Measurements from ENCODE around the gene GDI1.

The GDI1 gene

DNA sequence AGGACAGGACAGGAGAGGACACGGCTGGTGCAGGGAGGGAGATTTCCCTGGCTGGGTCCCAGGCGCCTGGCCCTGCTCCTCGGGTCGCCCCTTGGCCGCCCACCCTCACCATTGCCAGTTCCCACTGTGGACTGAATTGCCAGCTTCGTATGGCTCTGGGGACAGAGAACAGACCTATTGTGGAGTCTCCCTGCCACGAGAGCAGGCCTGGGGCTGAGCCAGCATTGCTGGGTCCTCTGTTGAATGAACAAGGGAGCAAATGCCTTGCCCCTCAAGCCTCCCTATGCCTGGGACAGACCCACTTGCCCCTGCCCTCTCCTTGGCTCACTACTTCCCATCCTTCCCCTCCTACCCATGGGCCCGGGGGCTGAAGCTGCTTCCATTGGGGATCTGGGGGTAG is 25.4 kb downstream of the GDI1 start:
- peaks cover 12 to 22% (median 14%) of the 10 kb centered on the region in 10 experiments; a peak in 19 of 20 replicates for H3K4me1 ChIP-seq
- peaks cover 42 to 83% (median 71%) of the 10 kb centered on the region in 11 experiments; a peak in 21 of 22 replicates for H4K20me1 ChIP-seq
- no peak for TF ChIP-seq Cebpa-rat (IDR thresholded peaks at IDR 0.05)
- no peak overlapping the region for H3K4me3 ChIP-seq
- no peak overlapping the region; a peak in 1 of 22 replicates for H3K9ac ChIP-seq
- peaks cover 0 to 49% (median 29%) of the 10 kb centered on the region in 11 experiments; a peak in 13 of 22 replicates for H3K9me3 ChIP-seq (replicated peaks in 1 of 11)
- H3K27me3 ChIP-seq = peaks cover 0 to 23% (median 0%) of the 10 kb centered on the region in 11 experiments; a peak in 5 of 22 replicates
- H3K36me3 ChIP-seq = peaks cover 41 to 70% (median 64%) of the 10 kb centered on the region in 11 experiments
- H3K27ac ChIP-seq = no peak overlapping the region
- no peak overlapping the region for H3K4me2 ChIP-seq

DNA sequence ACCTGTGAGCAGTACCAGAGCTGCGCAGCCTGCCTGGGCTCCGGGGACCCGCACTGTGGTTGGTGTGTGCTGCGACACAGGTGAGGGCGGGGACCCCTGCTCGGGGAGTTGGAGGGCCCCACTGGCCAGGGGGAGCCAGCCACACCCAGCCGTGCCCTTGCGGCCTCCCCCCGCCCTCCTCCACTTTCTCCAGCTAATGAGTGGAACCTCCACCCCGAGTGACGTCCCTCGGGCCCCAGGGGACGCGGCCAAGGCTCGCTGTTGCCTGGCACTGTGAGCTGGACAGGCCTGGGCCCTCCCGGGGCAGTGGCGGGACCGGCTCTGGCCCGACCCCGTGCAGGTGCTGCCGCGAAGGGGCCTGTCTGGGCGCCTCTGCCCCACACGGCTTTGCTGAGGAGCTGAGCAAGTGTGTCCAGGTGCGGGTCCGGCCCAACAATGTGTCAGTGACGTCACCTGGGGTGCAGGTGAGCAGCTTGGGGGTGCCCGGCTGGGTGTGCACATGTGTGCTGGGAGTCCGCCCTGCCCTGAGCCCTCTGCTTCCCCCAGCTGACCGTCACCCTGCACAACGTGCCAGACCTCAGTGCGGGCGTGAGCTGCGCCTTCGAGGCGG is 26.8 kb downstream of the GDI1 start:
- H3K9ac ChIP-seq = no peak overlapping the region
- no peak overlapping the region for H3K4me3 ChIP-seq
- TF ChIP-seq Cebpa-rat (IDR thresholded peaks at IDR 0.05) = no peak
- H3K4me2 ChIP-seq = no peak overlapping the region
- H3K27ac ChIP-seq = no peak overlapping the region
- peaks cover 43 to 83% (median 77%) of the 10 kb centered on the region in 11 experiments for H3K36me3 ChIP-seq
- H3K4me1 ChIP-seq = peaks cover 12 to 22% (median 14%) of the 10 kb centered on the region in 10 experiments; a peak in 19 of 20 replicates
- H4K20me1 ChIP-seq = peaks cover 37 to 91% (median 69%) of the 10 kb centered on the region in 11 experiments; a peak in 21 of 22 replicates
- peaks cover 0 to 23% (median 0%) of the 10 kb centered on the region in 11 experiments; a peak in 5 of 22 replicates for H3K27me3 ChIP-seq
- H3K9me3 ChIP-seq (replicated peaks in 1 of 11) = peaks cover 0 to 51% (median 32%) of the 10 kb centered on the region in 11 experiments; a peak in 13 of 22 replicates

DNA sequence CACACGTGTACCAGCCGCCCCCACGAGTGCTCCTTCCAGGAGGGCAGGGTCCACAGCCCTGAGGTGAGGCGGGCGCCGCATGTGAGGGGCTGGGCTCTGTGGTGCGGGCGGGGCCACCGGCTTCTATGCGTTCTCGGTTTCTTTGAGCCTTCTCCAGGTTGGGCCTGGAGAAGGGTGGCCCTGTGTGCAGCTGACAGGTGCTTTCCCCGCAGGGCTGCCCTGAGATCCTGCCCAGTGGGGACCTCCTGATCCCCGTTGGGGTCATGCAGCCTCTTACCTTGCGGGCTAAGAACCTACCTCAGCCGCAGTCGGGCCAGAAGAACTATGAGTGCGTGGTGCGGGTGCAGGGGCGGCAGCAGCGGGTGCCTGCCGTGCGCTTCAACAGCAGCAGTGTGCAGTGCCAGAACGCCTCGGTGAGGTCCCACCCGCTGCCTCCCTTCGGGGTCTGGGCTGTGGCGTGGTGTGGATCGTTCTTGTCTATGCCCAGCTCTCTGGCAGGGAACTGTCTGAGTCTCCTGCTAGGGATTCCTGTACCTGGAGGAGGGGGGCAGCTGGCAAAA is 27.9 kb downstream of the GDI1 start:
- H3K4me2 ChIP-seq = no peak overlapping the region
- H4K20me1 ChIP-seq = peaks cover 28 to 94% (median 67%) of the 10 kb centered on the region in 11 experiments; a peak in 21 of 22 replicates
- peaks cover 47 to 95% (median 87%) of the 10 kb centered on the region in 11 experiments for H3K36me3 ChIP-seq
- no peak overlapping the region for H3K4me3 ChIP-seq
- peaks cover 6 to 21% (median 8%) of the 10 kb centered on the region in 10 experiments; a peak in 19 of 20 replicates for H3K4me1 ChIP-seq
- no peak overlapping the region for H3K9ac ChIP-seq
- H3K27me3 ChIP-seq = peaks cover 0 to 23% (median 0%) of the 10 kb centered on the region in 11 experiments; a peak in 5 of 22 replicates
- no peak overlapping the region for H3K27ac ChIP-seq
- peaks cover 0 to 53% (median 31%) of the 10 kb centered on the region in 11 experiments; a peak in 10 of 22 replicates for H3K9me3 ChIP-seq (replicated peaks in 1 of 11)
- no peak for TF ChIP-seq Cebpa-rat (IDR thresholded peaks at IDR 0.05)

DNA sequence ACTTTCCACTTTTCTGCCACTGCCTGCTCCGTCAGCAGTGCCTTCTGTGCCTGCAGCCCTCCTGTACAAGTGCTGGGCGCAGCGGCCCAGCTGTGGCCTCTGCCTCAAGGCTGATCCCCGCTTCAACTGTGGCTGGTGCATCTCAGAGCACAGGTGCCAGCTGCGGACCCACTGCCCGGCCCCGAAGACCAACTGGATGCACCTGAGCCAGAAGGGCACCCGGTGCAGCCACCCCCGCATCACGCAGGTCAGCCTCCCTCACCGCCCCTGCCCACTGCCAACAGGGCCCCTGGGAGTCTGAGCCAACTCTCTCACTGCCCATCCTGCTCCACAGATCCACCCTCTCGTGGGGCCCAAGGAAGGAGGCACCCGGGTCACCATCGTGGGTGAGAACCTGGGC is 28.6 kb downstream of the GDI1 start:
- H3K9me3 ChIP-seq (replicated peaks in 1 of 11) = peaks cover 0 to 53% (median 31%) of the 10 kb centered on the region in 11 experiments; a peak in 10 of 22 replicates
- peaks cover 48 to 95% (median 90%) of the 10 kb centered on the region in 11 experiments for H3K36me3 ChIP-seq
- peaks cover 21 to 94% (median 60%) of the 10 kb centered on the region in 11 experiments; a peak in 21 of 22 replicates for H4K20me1 ChIP-seq
- peaks cover 0 to 14% (median under 1%) of the 10 kb centered on the region in 10 experiments; a peak in 6 of 20 replicates for H3K4me1 ChIP-seq
- no peak overlapping the region for H3K27ac ChIP-seq
- H3K4me2 ChIP-seq = no peak overlapping the region
- peaks cover 0 to 23% (median 0%) of the 10 kb centered on the region in 11 experiments; a peak in 5 of 22 replicates for H3K27me3 ChIP-seq
- no peak overlapping the region for H3K9ac ChIP-seq
- no peak for TF ChIP-seq Cebpa-rat (IDR thresholded peaks at IDR 0.05)
- H3K4me3 ChIP-seq = no peak overlapping the region

DNA sequence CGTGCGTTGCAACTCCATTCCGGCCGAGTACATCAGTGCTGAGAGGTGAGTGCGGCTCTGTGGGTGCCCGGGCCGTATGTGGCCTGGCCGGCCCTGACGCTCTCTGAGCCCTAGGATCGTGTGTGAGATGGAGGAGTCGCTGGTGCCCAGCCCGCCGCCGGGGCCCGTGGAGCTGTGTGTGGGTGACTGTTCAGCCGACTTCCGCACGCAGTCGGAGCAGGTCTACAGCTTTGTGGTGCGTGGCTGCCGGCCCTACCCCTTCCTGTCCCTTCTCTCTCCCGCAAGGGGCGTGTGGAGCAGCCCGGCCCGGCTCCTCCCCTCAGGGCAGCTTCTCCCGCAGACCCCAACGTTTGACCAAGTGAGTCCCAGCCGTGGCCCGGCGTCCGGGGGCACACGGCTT is 29.1 kb downstream of the GDI1 start:
- H3K9me3 ChIP-seq (replicated peaks in 1 of 11) = peaks cover 0 to 53% (median 31%) of the 10 kb centered on the region in 11 experiments; a peak in 10 of 22 replicates
- peaks cover 0 to 23% (median 0%) of the 10 kb centered on the region in 11 experiments; a peak in 5 of 22 replicates for H3K27me3 ChIP-seq
- H3K36me3 ChIP-seq = peaks cover 44 to 95% (median 90%) of the 10 kb centered on the region in 11 experiments
- H3K4me1 ChIP-seq = peaks cover 0 to 9% (median 0%) of the 10 kb centered on the region in 10 experiments; a peak in 2 of 20 replicates
- no peak overlapping the region for H3K4me2 ChIP-seq
- H4K20me1 ChIP-seq = peaks cover 16 to 94% (median 55%) of the 10 kb centered on the region in 11 experiments; a peak in 21 of 22 replicates
- H3K27ac ChIP-seq = no peak overlapping the region
- no peak for TF ChIP-seq Cebpa-rat (IDR thresholded peaks at IDR 0.05)
- no peak overlapping the region for H3K4me3 ChIP-seq
- H3K9ac ChIP-seq = no peak overlapping the region

DNA sequence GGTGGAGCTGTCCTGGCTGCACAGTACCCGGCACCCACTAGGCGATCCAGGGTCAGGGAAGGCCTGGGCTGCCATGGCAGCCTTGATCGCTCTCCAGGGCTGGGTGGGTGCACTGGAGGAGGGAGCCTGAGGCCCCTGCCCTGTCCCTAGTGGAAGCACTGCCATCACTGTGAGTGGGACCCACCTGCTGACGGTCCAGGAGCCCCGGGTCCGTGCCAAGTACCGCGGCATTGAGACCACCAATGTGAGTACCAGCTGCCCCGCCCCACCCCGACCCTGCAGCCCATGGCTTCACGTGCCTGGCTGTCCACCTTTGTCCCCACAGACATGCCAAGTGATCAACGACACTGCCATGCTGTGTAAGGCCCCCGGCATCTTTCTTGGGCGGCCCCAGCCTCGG is 30.0 kb downstream of the GDI1 start:
- H3K9me3 ChIP-seq (replicated peaks in 1 of 11) = peaks cover 0 to 53% (median 31%) of the 10 kb centered on the region in 11 experiments; a peak in 10 of 22 replicates
- no peak for TF ChIP-seq Cebpa-rat (IDR thresholded peaks at IDR 0.05)
- H3K4me1 ChIP-seq = peaks cover 0 to under 1% (median 0%) of the 10 kb centered on the region in 10 experiments; a peak in 1 of 20 replicates
- H3K9ac ChIP-seq = no peak overlapping the region
- no peak overlapping the region for H3K4me3 ChIP-seq
- peaks cover 9 to 94% (median 55%) of the 10 kb centered on the region in 11 experiments; a peak in 21 of 22 replicates for H4K20me1 ChIP-seq
- no peak overlapping the region for H3K27ac ChIP-seq
- H3K27me3 ChIP-seq = peaks cover 0 to 30% (median 6%) of the 10 kb centered on the region in 11 experiments; a peak in 6 of 22 replicates
- peaks cover 39 to 95% (median 90%) of the 10 kb centered on the region in 11 experiments for H3K36me3 ChIP-seq
- H3K4me2 ChIP-seq = no peak overlapping the region

DNA sequence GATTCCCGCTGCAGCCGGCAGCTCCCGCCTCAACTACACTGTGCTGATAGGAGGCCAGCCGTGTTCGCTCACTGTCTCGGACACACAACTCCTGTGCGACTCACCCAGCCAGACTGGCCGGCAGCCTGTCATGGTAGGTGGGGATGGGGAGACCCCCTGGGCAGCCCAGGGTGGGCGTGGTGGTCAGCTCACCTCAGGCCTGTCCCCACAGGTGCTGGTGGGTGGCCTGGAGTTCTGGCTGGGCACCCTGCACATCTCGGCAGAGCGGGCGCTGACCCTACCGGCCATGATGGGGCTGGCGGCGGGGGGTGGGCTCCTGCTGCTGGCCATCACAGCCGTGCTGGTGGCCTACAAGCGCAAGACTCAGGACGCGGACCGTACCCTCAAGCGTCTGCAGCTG is 30.6 kb downstream of the GDI1 start:
- Histone ChIP-seq H3K36me3 (peaks cover 34 to 95% (median 86%) of the 10 kb centered on the region in 11 experiments), H3K9ac (no peak overlapping the region), H3K9me3 (replicated peaks in 1 of 11) (peaks cover 0 to 53% (median 31%) of the 10 kb centered on the region in 11 experiments; a peak in 10 of 22 replicates), H4K20me1 (peaks cover 3 to 94% (median 55%) of the 10 kb centered on the region in 11 experiments; a peak in 21 of 22 replicates), H3K4me3 (no peak overlapping the region), H3K4me1 (no peaks in the 10 kb centered on the region), H3K4me2 (no peak overlapping the region), H3K27me3 (peaks cover 0 to 30% (median 8%) of the 10 kb centered on the region in 11 experiments; a peak in 6 of 22 replicates), H3K27ac (no peak overlapping the region)
- TF ChIP-seq Cebpa-rat (IDR thresholded peaks at IDR 0.05) = no peak

DNA sequence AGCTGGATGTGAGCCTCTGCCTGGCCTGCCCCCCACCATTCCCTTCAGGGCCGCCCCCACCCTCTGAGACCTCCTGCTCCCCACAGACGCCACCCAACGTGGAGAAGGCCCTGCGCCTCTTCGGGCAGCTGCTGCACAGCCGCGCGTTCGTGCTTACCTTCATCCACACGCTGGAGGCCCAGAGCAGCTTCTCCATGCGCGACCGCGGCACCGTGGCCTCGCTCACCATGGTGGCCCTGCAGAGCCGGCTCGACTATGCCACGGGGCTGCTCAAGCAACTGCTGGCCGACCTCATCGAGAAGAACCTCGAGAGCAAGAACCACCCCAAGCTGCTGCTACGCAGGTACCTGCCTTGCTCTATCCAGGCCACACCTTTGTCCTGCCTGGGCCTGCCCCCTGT is 31.3 kb downstream of the GDI1 start:
- Histone ChIP-seq H3K9ac (no peak overlapping the region), H3K36me3 (peaks cover 30 to 96% (median 80%) of the 10 kb centered on the region in 11 experiments), H3K27ac (no peak overlapping the region), H3K4me3 (no peak overlapping the region), H3K4me1 (no peaks in the 10 kb centered on the region), H3K4me2 (no peak overlapping the region), H3K9me3 (replicated peaks in 1 of 11) (peaks cover 0 to 53% (median 31%) of the 10 kb centered on the region in 11 experiments; a peak in 10 of 22 replicates), H4K20me1 (peaks cover 0 to 94% (median 53%) of the 10 kb centered on the region in 11 experiments; a peak in 17 of 22 replicates), H3K27me3 (peaks cover 0 to 28% (median 9%) of the 10 kb centered on the region in 11 experiments; a peak in 8 of 22 replicates)
- TF ChIP-seq Cebpa-rat (IDR thresholded peaks at IDR 0.05) = no peak

Measured in BLaER1 treated with 17β-estradiol and CSF1 and Interleukin-3, amounts not matched to agents 10 nM and 100 nM (cell line).